ENCODE results near the gene PRELID2. TPM values are rescaled to one million over a fixed set of nuclear protein-coding genes. Genes with fewer than 3 reads are reported as not detected.

The PRELID2 gene
- total and polyA plus RNA-seq, 2 donors (not counting 3 experiments of a cell fraction or from before 2014, with no cell fraction given): 3.2 to 16.4 TPM

DNA sequence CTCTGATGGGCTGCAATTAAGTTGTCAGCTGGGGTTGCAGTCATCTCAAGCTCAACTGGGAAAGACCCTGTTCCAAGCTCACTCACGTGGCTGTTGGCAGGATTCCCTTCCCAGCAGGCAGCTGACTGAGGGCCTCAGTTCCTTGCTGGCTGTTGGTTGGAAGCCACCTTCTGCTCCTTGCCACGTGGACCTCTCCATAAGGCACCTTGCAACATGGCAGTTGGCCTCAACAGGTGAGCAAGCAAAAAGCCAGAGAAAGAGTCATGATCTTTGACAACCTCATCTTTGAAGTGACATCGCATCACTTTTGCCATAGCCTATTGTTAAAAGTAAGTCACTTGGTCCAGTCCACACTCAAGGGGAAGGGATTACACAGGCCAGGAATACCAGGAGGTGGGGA lies 17.8 kb upstream of the PRELID2 start:
- no peak overlapping the region for H3K4me2 ChIP-seq (ENCODE audit: insufficient read depth, low read length)
- dilution Hi-C loops (cut with MboI; ENCODE audit: extremely low pct_ligation_motif_present, low sequenced_read_pairs) (no loop called here), intact Hi-C loops (cut with micrococcal nuclease) (no loop called here)
- no peak overlapping the region for H3K9ac ChIP-seq (replicated peaks; ENCODE audit: extremely low read depth, insufficient read depth, low read length)
- H3K27ac ChIP-seq (ENCODE audit: insufficient read depth, low read depth, low read length): no peak overlapping the region
- no peaks in the 10 kb centered on the region for H3K9me1 ChIP-seq (replicated peaks; ENCODE audit: control insufficient read depth, extremely low read depth, insufficient read depth, low read length)
- H3K79me2 ChIP-seq (ENCODE audit: control insufficient read depth, insufficient read depth, low read length): no peaks in the 10 kb centered on the region
- no TSS peak for BruUV-seq (replicated peaks)
- TF ChIP-seq, protein P1, sequence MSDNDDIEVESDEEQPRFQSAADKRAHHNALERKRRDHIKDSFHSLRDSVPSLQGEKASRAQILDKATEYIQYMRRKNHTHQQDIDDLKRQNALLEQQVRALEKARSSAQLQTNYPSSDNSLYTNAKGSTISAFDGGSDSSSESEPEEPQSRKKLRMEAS (IDR thresholded peaks at IDR 0.05; ENCODE audit: insufficient read depth, insufficient read length): no peak
- TF ChIP-seq CTCF (IDR thresholded peaks at IDR 0.05; ENCODE audit: extremely low read depth in 1 of 2, insufficient read depth in 1 of 2, low read depth in 1 of 2, low read length in 2 of 2) (no peak), GATA2 (IDR thresholded peaks at IDR 0.05; ENCODE audit: insufficient read depth, insufficient read length, low read depth, low read length) (no peak), POLR2AphosphoS5 (IDR thresholded peaks at IDR 0.05; ENCODE audit: insufficient read depth, low read depth, low read length) (no peak), EZH2 (IDR thresholded peaks at IDR 0.05; ENCODE audit: borderline replicate concordance, low read depth, low read length, severe bottlenecking) (no peak), MYC (IDR thresholded peaks at IDR 0.05; ENCODE audit: low read depth, low read length) (no peak), FOS (IDR thresholded peaks at IDR 0.05; ENCODE audit: borderline replicate concordance, insufficient read depth, low read length) (no peak), POLR2A (IDR thresholded peaks at IDR 0.05; ENCODE audit: low read depth, low read length) (no peak), JUN (IDR thresholded peaks at IDR 0.05; ENCODE audit: borderline replicate concordance, insufficient read depth, insufficient read length, low read depth) (no peak)
- H3K4me3 ChIP-seq (replicated peaks in 1 of 3; ENCODE audit: insufficient read depth in 1 of 3, low read depth in 1 of 3, low read length in 3 of 3): no peak overlapping the region
- no peak for DNase-seq (ENCODE audit: low read depth, low spot score)
- H3K27me3 ChIP-seq (ENCODE audit: control insufficient read depth in 2 of 2, insufficient read depth in 2 of 2, low read length in 2 of 2): no peaks in the 10 kb centered on the region
- ChIA-PET POLR2A (no interaction called here), CTCF (interaction anchor here (3.2 kb wide), 2 partner anchors 18 to 35 kb away, joined by 10 to 14 read pairs; partner anchors contain the start of gene PRELID2)
- H3K9me3 ChIP-seq (replicated peaks; ENCODE audit: control insufficient read depth, insufficient read depth, low read length): no peaks in the 10 kb centered on the region
- H3K4me1 ChIP-seq (ENCODE audit: control insufficient read depth, extremely low read depth, insufficient read depth, low read length): peaks cover 26% of the 10 kb centered on the region
- H3K36me3 ChIP-seq (ENCODE audit: control insufficient read depth in 2 of 2, extremely low read depth in 1 of 2, insufficient read depth in 2 of 2, low read length in 2 of 2): no peaks in the 10 kb centered on the region
- no peak overlapping the region for H2AFZ ChIP-seq (ENCODE audit: low read depth, low read length)
- FAIRE-seq: no peak
- no peaks in the 10 kb centered on the region for H4K20me1 ChIP-seq (replicated peaks; ENCODE audit: control insufficient read depth, extremely low read depth, insufficient read depth, low read length)
